K562 (cell line): ENCODE measurements around the gene ZNRF3. TPM values are rescaled to one million over a fixed set of nuclear protein-coding genes. Genes with fewer than 3 reads are reported as not detected.

Source experiments
- ASH1L ChIP-seq: fragments of 450-650 bp; IDR thresholded peaks from 2 replicates; pipeline ENCODE4 v1.6.1; 2018; ENCODE audit warnings: borderline replicate concordance, mild to moderate bottlenecking, low read depth; ENCODE audit not compliant: partially characterized antibody
- BHLHE40 ChIP-seq: IDR thresholded peaks from 2 replicates; pipeline ENCODE4 v1.6.1; 2011; ENCODE audit warnings: low read length, improper control_type of control experiment
- JUN ChIP-seq, 2 experiments: sonication (generic) in 1 of 2; formaldehyde crosslinking in 1 of 2; IDR thresholded peaks; 2 replicates each; pipeline versions ENCODE4 v1.6.1 to v1.8.0; 2012 to 2022; ENCODE audit warnings: borderline replicate concordance in 2 of 2, mild to moderate bottlenecking in 2 of 2, improper control_type of control experiment in 1 of 2, low read depth in 1 of 2, low read length in 1 of 2, missing genetic modification reagents in 1 of 2
- SREBF2 ChIP-seq: sonication (generic); formaldehyde crosslinking; IDR thresholded peaks from 2 replicates; pipeline ENCODE4 v1.4.0; 2020; ENCODE audit warnings: mild to moderate bottlenecking, missing genetic modification reagents
- YY1 ChIP-seq, 3 experiments: IDR thresholded peaks; 2 replicates each; pipeline ENCODE4 v1.6.1; 2011; ENCODE audit warnings: low read length in 2 of 3, mild to moderate bottlenecking in 2 of 3, moderate library complexity in 2 of 3, borderline replicate concordance in 1 of 3, control low read depth in 1 of 3, low read depth in 1 of 3; ENCODE audit not compliant: insufficient read depth in 3 of 3, insufficient replicate concordance in 2 of 3, control insufficient read depth in 1 of 3, insufficient read length in 1 of 3; ENCODE audit errors: extremely low read depth in 1 of 3
- ZNF121 ChIP-seq: sonication (generic); formaldehyde crosslinking; conservative IDR thresholded peaks from 2 replicates; pipeline ENCODE4 v1.8.0; 2022; ENCODE audit warnings: missing genetic modification reagents
- ZNF232 ChIP-seq: sonication (generic); formaldehyde crosslinking; IDR thresholded peaks from 2 replicates; pipeline ENCODE4 v1.8.0; 2022; ENCODE audit warnings: mild to moderate bottlenecking, missing genetic modification reagents
- ZNF785 ChIP-seq: fragments of 250-450 bp; sonication (Bioruptor Pico); IDR thresholded peaks from 2 replicates; pipeline ENCODE4 v1.4.0; 2020; ENCODE audit warnings: mild to moderate bottlenecking
- polyA plus RNA-seq, 8 experiments: library from polyadenylated mRNA; depleted of rRNA in 4 of 8; stranded (reverse) in 5 of 8; unstranded in 3 of 8; fragments of >200 nt; fragmentation: Nextera tagmentation in 2 of 8; fragmentation: Illumina TruSeq in 1 of 8; extraction: Ambion mirVana in 2 of 8; extraction: Trizol in 1 of 8; gene quantifications; 2 replicates each; pipeline versions ENCODE4 v1.2.1 to v1.2.3, GENCODE V29; 2011 to 2014; ENCODE audit warnings: inconsistent platforms in 1 of 8, missing spikeins in 1 of 8
- total RNA-seq, 7 experiments: library from RNA; depleted of rRNA in 6 of 7; stranded (reverse); fragments of >200 nt in 6 of 7; fragmentation: Illumina TruSeq in 2 of 7; extraction: Trizol in 2 of 7; gene quantifications; 2 replicates each; pipeline versions ENCODE4 v1.2.1 to v1.2.3, GENCODE V29; 2011 to 2021; ENCODE audit warnings: low replicate concordance in 1 of 7
- TF ChIP-seq, protein P1 (sequence below): fragments of 150-350 bp; conservative IDR thresholded peaks from 2 replicates; pipeline ENCODE4 v1.6.1; 2014; ENCODE audit warnings: low read length
- TF ChIP-seq, protein P2 (sequence below): sonication (generic); formaldehyde crosslinking; IDR thresholded peaks from 2 replicates; pipeline ENCODE4 v1.9.0; 2022; ENCODE audit warnings: mild to moderate bottlenecking, missing genetic modification reagents
- TF ChIP-seq, protein P3 (sequence below): sonication (generic); formaldehyde crosslinking; IDR thresholded peaks from 2 replicates; pipeline ENCODE4 v1.8.0; 2023; ENCODE audit warnings: mild to moderate bottlenecking, missing genetic modification reagents
- TF ChIP-seq, protein P4 (sequence below): fragments of 200-800 bp; sonication (Bioruptor generic); IDR thresholded peaks from 2 replicates; pipeline ENCODE4 v1.6.1; 2017; ENCODE audit warnings: missing genetic modification characterization, missing compliant biosample characterization
- TF ChIP-seq, protein P5 (sequence below): sonication (generic); IDR thresholded peaks from 2 replicates; pipeline ENCODE4 v1.6.1; 2016

The ZNRF3 gene
- total and polyA plus RNA-seq, 9 of the 15 experiments (the other 6 are each of a cell fraction or from before 2014, with no cell fraction given), result 0.41 to 5.9 (median 1.7) TPM

DNA sequence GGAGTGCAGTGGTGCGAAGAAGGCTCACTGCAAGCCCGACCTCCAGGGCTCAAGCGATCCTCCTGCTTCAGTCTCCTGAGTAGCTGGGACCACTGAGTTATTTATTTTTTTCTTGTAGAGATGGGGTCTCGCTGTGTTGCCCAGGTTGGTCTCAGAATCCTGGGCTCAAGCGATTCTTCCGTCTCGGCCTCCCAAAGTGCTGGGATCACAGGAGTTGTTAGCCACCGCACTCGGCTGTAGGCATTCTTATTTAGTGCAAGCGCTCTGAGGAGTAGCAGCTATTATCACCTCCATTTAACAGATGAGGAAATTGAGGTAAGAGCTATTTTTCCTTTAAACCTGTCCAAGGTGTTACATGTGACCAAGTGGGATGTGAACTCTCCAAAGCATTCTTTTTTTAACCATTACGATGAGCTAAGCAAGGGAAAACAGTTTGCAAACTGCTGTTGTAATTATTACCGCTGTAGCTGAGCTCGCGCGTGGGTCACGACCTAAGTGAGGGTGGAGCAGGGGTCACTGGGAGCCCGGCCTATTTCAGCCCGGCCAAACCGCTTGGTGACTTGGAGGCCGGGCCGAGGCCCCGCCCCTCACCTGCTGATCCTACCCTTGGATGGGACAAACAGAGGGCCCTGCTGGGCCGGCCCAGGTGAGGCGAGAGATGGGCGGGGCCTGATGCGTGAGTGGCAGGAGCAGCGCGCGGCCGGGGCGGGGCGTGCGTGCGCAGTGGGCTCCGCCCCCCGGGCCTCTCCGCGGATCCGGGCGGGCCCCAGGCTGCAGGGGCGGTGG lies 189.0 kb downstream of the ZNRF3 start (continued):
- TF ChIP-seq, protein P1, sequence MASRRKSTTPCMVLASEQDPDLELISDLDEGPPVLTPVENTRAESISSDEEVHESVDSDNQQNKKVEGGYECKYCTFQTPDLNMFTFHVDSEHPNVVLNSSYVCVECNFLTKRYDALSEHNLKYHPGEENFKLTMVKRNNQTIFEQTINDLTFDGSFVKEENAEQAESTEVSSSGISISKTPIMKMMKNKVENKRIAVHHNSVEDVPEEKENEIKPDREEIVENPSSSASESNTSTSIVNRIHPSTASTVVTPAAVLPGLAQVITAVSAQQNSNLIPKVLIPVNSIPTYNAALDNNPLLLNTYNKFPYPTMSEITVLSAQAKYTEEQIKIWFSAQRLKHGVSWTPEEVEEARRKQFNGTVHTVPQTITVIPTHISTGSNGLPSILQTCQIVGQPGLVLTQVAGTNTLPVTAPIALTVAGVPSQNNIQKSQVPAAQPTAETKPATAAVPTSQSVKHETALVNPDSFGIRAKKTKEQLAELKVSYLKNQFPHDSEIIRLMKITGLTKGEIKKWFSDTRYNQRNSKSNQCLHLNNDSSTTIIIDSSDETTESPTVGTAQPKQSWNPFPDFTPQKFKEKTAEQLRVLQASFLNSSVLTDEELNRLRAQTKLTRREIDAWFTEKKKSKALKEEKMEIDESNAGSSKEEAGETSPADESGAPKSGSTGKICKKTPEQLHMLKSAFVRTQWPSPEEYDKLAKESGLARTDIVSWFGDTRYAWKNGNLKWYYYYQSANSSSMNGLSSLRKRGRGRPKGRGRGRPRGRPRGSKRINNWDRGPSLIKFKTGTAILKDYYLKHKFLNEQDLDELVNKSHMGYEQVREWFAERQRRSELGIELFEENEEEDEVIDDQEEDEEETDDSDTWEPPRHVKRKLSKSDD, result no peak
- TF ChIP-seq ASH1L (no peak), ZNF785 (CRISPR knock-in tag) (no peak), JUN (IDR thresholded peaks at IDR 0.05; ENCODE audit: borderline replicate concordance, low read depth, low read length) (no peak), JUN (CRISPR knock-in tag; IDR thresholded peaks at IDR 0.05; ENCODE audit: borderline replicate concordance) (no peak), SREBF2 (CRISPR knock-in tag) (no peak), BHLHE40 (no peak), YY1 (IDR thresholded peaks at IDR 0.05; ENCODE audit: borderline replicate concordance in 1 of 3, control insufficient read depth in 1 of 3, extremely low read depth in 1 of 3, insufficient read depth in 3 of 3, insufficient read length in 1 of 3, insufficient replicate concordance in 2 of 3, low read depth in 1 of 3, low read length in 2 of 3) (no peak), ZNF232 (CRISPR knock-in tag) (no peak), ZNF121 (CRISPR knock-in tag) (peak; percentile 78)
- TF ChIP-seq, protein P2, sequence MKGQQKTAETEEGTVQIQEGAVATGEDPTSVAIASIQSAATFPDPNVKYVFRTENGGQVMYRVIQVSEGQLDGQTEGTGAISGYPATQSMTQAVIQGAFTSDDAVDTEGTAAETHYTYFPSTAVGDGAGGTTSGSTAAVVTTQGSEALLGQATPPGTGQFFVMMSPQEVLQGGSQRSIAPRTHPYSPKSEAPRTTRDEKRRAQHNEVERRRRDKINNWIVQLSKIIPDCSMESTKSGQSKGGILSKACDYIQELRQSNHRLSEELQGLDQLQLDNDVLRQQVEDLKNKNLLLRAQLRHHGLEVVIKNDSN (CRISPR knock-in tag), result no peak
- TF ChIP-seq, protein P3, sequence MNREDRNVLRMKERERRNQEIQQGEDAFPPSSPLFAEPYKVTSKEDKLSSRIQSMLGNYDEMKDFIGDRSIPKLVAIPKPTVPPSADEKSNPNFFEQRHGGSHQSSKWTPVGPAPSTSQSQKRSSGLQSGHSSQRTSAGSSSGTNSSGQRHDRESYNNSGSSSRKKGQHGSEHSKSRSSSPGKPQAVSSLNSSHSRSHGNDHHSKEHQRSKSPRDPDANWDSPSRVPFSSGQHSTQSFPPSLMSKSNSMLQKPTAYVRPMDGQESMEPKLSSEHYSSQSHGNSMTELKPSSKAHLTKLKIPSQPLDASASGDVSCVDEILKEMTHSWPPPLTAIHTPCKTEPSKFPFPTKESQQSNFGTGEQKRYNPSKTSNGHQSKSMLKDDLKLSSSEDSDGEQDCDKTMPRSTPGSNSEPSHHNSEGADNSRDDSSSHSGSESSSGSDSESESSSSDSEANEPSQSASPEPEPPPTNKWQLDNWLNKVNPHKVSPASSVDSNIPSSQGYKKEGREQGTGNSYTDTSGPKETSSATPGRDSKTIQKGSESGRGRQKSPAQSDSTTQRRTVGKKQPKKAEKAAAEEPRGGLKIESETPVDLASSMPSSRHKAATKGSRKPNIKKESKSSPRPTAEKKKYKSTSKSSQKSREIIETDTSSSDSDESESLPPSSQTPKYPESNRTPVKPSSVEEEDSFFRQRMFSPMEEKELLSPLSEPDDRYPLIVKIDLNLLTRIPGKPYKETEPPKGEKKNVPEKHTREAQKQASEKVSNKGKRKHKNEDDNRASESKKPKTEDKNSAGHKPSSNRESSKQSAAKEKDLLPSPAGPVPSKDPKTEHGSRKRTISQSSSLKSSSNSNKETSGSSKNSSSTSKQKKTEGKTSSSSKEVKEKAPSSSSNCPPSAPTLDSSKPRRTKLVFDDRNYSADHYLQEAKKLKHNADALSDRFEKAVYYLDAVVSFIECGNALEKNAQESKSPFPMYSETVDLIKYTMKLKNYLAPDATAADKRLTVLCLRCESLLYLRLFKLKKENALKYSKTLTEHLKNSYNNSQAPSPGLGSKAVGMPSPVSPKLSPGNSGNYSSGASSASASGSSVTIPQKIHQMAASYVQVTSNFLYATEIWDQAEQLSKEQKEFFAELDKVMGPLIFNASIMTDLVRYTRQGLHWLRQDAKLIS (CRISPR knock-in tag), result no peak
- TF ChIP-seq, protein P4, sequence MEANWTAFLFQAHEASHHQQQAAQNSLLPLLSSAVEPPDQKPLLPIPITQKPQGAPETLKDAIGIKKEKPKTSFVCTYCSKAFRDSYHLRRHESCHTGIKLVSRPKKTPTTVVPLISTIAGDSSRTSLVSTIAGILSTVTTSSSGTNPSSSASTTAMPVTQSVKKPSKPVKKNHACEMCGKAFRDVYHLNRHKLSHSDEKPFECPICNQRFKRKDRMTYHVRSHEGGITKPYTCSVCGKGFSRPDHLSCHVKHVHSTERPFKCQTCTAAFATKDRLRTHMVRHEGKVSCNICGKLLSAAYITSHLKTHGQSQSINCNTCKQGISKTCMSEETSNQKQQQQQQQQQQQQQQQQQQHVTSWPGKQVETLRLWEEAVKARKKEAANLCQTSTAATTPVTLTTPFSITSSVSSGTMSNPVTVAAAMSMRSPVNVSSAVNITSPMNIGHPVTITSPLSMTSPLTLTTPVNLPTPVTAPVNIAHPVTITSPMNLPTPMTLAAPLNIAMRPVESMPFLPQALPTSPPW (CRISPR knock-in tag), result peak; percentile 32
- TF ChIP-seq, protein P5, sequence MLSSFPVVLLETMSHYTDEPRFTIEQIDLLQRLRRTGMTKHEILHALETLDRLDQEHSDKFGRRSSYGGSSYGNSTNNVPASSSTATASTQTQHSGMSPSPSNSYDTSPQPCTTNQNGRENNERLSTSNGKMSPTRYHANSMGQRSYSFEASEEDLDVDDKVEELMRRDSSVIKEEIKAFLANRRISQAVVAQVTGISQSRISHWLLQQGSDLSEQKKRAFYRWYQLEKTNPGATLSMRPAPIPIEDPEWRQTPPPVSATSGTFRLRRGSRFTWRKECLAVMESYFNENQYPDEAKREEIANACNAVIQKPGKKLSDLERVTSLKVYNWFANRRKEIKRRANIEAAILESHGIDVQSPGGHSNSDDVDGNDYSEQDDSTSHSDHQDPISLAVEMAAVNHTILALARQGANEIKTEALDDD, result no peak
